Mesenchymal stem cell (in vitro differentiated cells and primary cell): Measurements from ENCODE around the gene NRG4.
"Not testable (repeated sequence)": the region's sequence is repeated elsewhere in the genome, so short reads cannot be mapped to it uniquely, and the experiment has no call there.

Experiments used
- DNase-seq: peaks from one replicate; pipeline ENCODE4 v3.0.0-alpha.2; 2013
- H2AFZ ChIP-seq: one replicate; pipeline ENCODE4 v1.6.1; 2013; ENCODE audit warnings: low read depth, mild to moderate bottlenecking, control low read depth, inconsistent platforms, low read length, moderate library complexity
- H2AK5ac ChIP-seq: 2 replicates; pipeline ENCODE4 v1.6.1; 2013; ENCODE audit warnings: low read length, moderate library complexity, mild to moderate bottlenecking, inconsistent platforms; ENCODE audit not compliant: severe bottlenecking
- H2BK120ac ChIP-seq: one replicate; pipeline ENCODE4 v1.6.1; 2013; ENCODE audit warnings: low read depth, mild to moderate bottlenecking, inconsistent platforms, low read length, moderate library complexity
- H2BK12ac ChIP-seq, 2 experiments: one replicate each; pipeline ENCODE4 v1.6.1; 2013; ENCODE audit warnings: inconsistent platforms in 2 of 2, low read length in 2 of 2, mild to moderate bottlenecking in 2 of 2, moderate library complexity in 2 of 2, control low read depth in 1 of 2
- H2BK15ac ChIP-seq: one replicate; pipeline ENCODE4 v1.6.1; 2013; ENCODE audit warnings: mild to moderate bottlenecking, low read depth, inconsistent platforms; ENCODE audit not compliant: poor library complexity, severe bottlenecking
- H2BK5ac ChIP-seq: 2 replicates; pipeline ENCODE4 v1.6.1; 2013; ENCODE audit warnings: low read depth, mild to moderate bottlenecking, low read length, control low read depth, inconsistent platforms; ENCODE audit not compliant: poor library complexity, severe bottlenecking
- H3K14ac ChIP-seq, 2 experiments: one replicate each; pipeline ENCODE4 v1.6.1; 2013; ENCODE audit warnings: inconsistent platforms in 2 of 2, low read length in 2 of 2, control low read depth in 1 of 2, mild to moderate bottlenecking in 1 of 2, moderate library complexity in 1 of 2
- H3K18ac ChIP-seq, 2 experiments: one replicate each; pipeline ENCODE4 v1.6.1; 2013; ENCODE audit warnings: inconsistent platforms in 2 of 2, low read length in 2 of 2, control low read depth in 1 of 2, low read depth in 1 of 2, mild to moderate bottlenecking in 1 of 2
- H3K23ac ChIP-seq, 2 experiments: one replicate each; pipeline ENCODE4 v1.6.1; 2013; ENCODE audit warnings: inconsistent platforms in 2 of 2, low read length in 2 of 2, mild to moderate bottlenecking in 2 of 2, moderate library complexity in 2 of 2, control low read depth in 1 of 2
- H3K27ac ChIP-seq: 2 replicates; pipeline ENCODE4 v1.5.1; 2013; ENCODE audit warnings: mild to moderate bottlenecking, moderate library complexity, low read length, control low read depth, inconsistent platforms; ENCODE audit not compliant: poor library complexity, severe bottlenecking
- H3K27me3 ChIP-seq, 2 experiments: 2 replicates each; pipeline versions ENCODE4 v1.6.1 to v1.7.0; 2013; ENCODE audit warnings: low read length in 2 of 2, mild to moderate bottlenecking in 2 of 2, moderate library complexity in 2 of 2, control low read depth in 1 of 2, inconsistent platforms in 1 of 2; ENCODE audit not compliant: control insufficient read depth in 1 of 2, insufficient read depth in 1 of 2
- H3K36me3 ChIP-seq, 2 experiments: 2 replicates each; pipeline versions ENCODE4 v1.6.1 to v1.7.0; 2013; ENCODE audit warnings: low read length in 2 of 2, control low read depth in 1 of 2, inconsistent platforms in 1 of 2, low read depth in 1 of 2, mild to moderate bottlenecking in 1 of 2; ENCODE audit not compliant: insufficient read depth in 2 of 2, control insufficient read depth in 1 of 2
- H3K4ac ChIP-seq, 2 experiments: one replicate each; pipeline ENCODE4 v1.6.1; 2013; ENCODE audit warnings: inconsistent platforms in 2 of 2, low read length in 2 of 2, mild to moderate bottlenecking in 2 of 2, moderate library complexity in 2 of 2, control low read depth in 1 of 2, low read depth in 1 of 2
- H3K4me1 ChIP-seq: 2 replicates; pipeline ENCODE4 v1.6.1; 2013; ENCODE audit warnings: low read depth, low read length, control low read depth; ENCODE audit not compliant: control insufficient read depth, insufficient read depth
- H3K4me2 ChIP-seq: 2 replicates; pipeline ENCODE4 v1.6.1; 2013; ENCODE audit warnings: low read length, mild to moderate bottlenecking, inconsistent platforms; ENCODE audit not compliant: poor library complexity, severe bottlenecking
- H3K4me3 ChIP-seq, 2 experiments: 2 replicates each; pipeline versions ENCODE4 v1.5.1 to v1.7.0; 2013; ENCODE audit warnings: low read length in 2 of 2, mild to moderate bottlenecking in 2 of 2, control low read depth in 1 of 2, low read depth in 1 of 2; ENCODE audit not compliant: insufficient read depth in 1 of 2
- H3K79me1 ChIP-seq: replicated peaks from 2 replicates; pipeline ENCODE4 v1.6.1; 2013; ENCODE audit warnings: mild to moderate bottlenecking, control low read depth, low read length, inconsistent platforms; ENCODE audit not compliant: poor library complexity, severe bottlenecking
- H3K9ac ChIP-seq: 2 replicates; pipeline ENCODE4 v1.7.0; 2013; ENCODE audit warnings: mild to moderate bottlenecking, low read length, moderate library complexity
- H3K9me3 ChIP-seq: 2 replicates; pipeline ENCODE4 v1.7.0; 2013; ENCODE audit warnings: mild to moderate bottlenecking, low read length; ENCODE audit not compliant: control insufficient read depth
- H4K8ac ChIP-seq: one replicate; pipeline ENCODE4 v1.6.1; 2013; ENCODE audit warnings: inconsistent platforms, mild to moderate bottlenecking, low read length, moderate library complexity
- H4K91ac ChIP-seq: one replicate; pipeline ENCODE4 v1.6.1; 2013; ENCODE audit warnings: mild to moderate bottlenecking, low read length, inconsistent platforms
- WGBS: methylation state at CpG from one replicate; pipeline ENCODE4 v1.1.7; 2013; ENCODE audit warnings: mixed read lengths; 5-methylcytosine and 5-hydroxymethylcytosine counted together

Gene NRG4

GRCh38 chr15:75920079-75920478 lies 92.1 kb downstream of the NRG4 start:
- Histone ChIP-seq H2AFZ (no peak overlapping the region), H3K9me3 (no peaks in the 10 kb centered on the region), H2BK15ac (no peak overlapping the region), H3K36me3 (peaks cover 9 to 65% of the 10 kb centered on the region in 2 experiments), H3K4me1 (peaks cover 9% of the 10 kb centered on the region), H2BK120ac (no peak overlapping the region), H4K8ac (no peak overlapping the region), H2BK5ac (no peak overlapping the region), H3K4me2 (no peak overlapping the region), H4K91ac (no peak overlapping the region), H3K27me3 (no peaks in the 10 kb centered on the region), H3K4me3 (no peak overlapping the region), H3K79me1 (peaks cover 37% of the 10 kb centered on the region), H3K23ac (peak overlapping the region in 1 of 2 experiments; percentile 5), H3K14ac (no peak overlapping the region), H3K4ac (no peak overlapping the region), H3K18ac (no peak overlapping the region), H2AK5ac (no peak overlapping the region), H2BK12ac (no peak overlapping the region), H3K27ac (no peak overlapping the region), H3K9ac (no peak overlapping the region)
- DNase-seq, result no peak
- 95% methylated on average over 1 of the region's 1 CpG for WGBS

- WGBS, result 91% methylated on average over 1 of the region's 1 CpG
These were observed 94.1 kb downstream of the NRG4 start for GRCh38 chr15:75918135-75918534.

GRCh38 chr15:75916978-75917377 lies 95.2 kb downstream of the NRG4 start:
- no peak for DNase-seq
- Histone ChIP-seq H3K4me3 (no peak overlapping the region), H2BK120ac (no peak overlapping the region), H3K18ac (no peak overlapping the region), H2BK12ac (no peak overlapping the region), H3K9me3 (no peaks in the 10 kb centered on the region), H3K27me3 (no peaks in the 10 kb centered on the region), H3K4me2 (no peak overlapping the region), H2BK5ac (no peak overlapping the region), H3K79me1 (peaks cover 17% of the 10 kb centered on the region), H3K4ac (no peak overlapping the region), H2BK15ac (no peak overlapping the region), H4K91ac (no peak overlapping the region), H3K23ac (no peak overlapping the region), H3K9ac (no peak overlapping the region), H3K14ac (no peak overlapping the region), H2AK5ac (no peak overlapping the region), H3K4me1 (no peaks in the 10 kb centered on the region), H3K36me3 (peaks cover 9 to 74% of the 10 kb centered on the region in 2 experiments), H4K8ac (no peak overlapping the region), H2AFZ (no peak overlapping the region), H3K27ac (no peak overlapping the region)
- no CpG with 5 or more reads among the region's 1 CpG for WGBS

More at GRCh38 chr15:75918135-75918534, 94.1 kb downstream of the NRG4 start:
- H3K4me2 ChIP-seq, result no peak overlapping the region
- no peak overlapping the region for H3K4me3 ChIP-seq
- H4K8ac ChIP-seq, result no peak overlapping the region
- H3K4me1 ChIP-seq, result peaks cover 5% of the 10 kb centered on the region
- H3K23ac ChIP-seq, result no peak overlapping the region
- no peaks in the 10 kb centered on the region for H3K27me3 ChIP-seq
- peaks cover 9 to 70% of the 10 kb centered on the region in 2 experiments for H3K36me3 ChIP-seq
- H3K27ac ChIP-seq, result no peak overlapping the region
- H2AK5ac ChIP-seq, result no peak overlapping the region
- H3K9me3 ChIP-seq, result no peaks in the 10 kb centered on the region
- H2AFZ ChIP-seq, result no peak overlapping the region
- H3K79me1 ChIP-seq, result peaks cover 27% of the 10 kb centered on the region
- no peak overlapping the region for H3K4ac ChIP-seq
- no peak overlapping the region for H2BK120ac ChIP-seq
- no peak overlapping the region for H4K91ac ChIP-seq
- H2BK5ac ChIP-seq, result no peak overlapping the region
- no peak overlapping the region for H3K18ac ChIP-seq
- no peak overlapping the region for H3K14ac ChIP-seq
- H3K9ac ChIP-seq, result no peak overlapping the region
- no peak overlapping the region for H2BK12ac ChIP-seq
- no peak for DNase-seq
- no peak overlapping the region for H2BK15ac ChIP-seq

GRCh38 chr15:75910355-75910754 lies 101.9 kb downstream of the NRG4 start:
- H3K18ac ChIP-seq, H2BK120ac ChIP-seq, H3K23ac ChIP-seq, H2AFZ ChIP-seq, DNase-seq, H2BK5ac ChIP-seq, H3K4ac ChIP-seq, H3K27ac ChIP-seq, H3K4me3 ChIP-seq, H3K9ac ChIP-seq, H2AK5ac ChIP-seq, H3K27me3 ChIP-seq, H3K14ac ChIP-seq, H3K79me1 ChIP-seq, H2BK15ac ChIP-seq, H2BK12ac ChIP-seq, H3K9me3 ChIP-seq, H3K4me2 ChIP-seq, H4K91ac ChIP-seq, H3K4me1 ChIP-seq, H4K8ac ChIP-seq: not testable (repeated sequence)
- H3K36me3 ChIP-seq, result peaks cover 8 to 57% of the 10 kb centered on the region in 2 experiments
- WGBS, result 100% methylated on average over 3 of the region's 3 CpGs
